NCI-H1694 (cell line): ENCODE measurements around the gene GRN.
"Not testable (repeated sequence)": the region's sequence is repeated elsewhere in the genome, so short reads cannot be mapped to it uniquely, and the experiment has no call there.

Experiments
- DNase-seq: peaks from one replicate; lab custom pipeline; 2025; lab: John Stamatoyannopoulos, UW

Gene GRN

DNA sequence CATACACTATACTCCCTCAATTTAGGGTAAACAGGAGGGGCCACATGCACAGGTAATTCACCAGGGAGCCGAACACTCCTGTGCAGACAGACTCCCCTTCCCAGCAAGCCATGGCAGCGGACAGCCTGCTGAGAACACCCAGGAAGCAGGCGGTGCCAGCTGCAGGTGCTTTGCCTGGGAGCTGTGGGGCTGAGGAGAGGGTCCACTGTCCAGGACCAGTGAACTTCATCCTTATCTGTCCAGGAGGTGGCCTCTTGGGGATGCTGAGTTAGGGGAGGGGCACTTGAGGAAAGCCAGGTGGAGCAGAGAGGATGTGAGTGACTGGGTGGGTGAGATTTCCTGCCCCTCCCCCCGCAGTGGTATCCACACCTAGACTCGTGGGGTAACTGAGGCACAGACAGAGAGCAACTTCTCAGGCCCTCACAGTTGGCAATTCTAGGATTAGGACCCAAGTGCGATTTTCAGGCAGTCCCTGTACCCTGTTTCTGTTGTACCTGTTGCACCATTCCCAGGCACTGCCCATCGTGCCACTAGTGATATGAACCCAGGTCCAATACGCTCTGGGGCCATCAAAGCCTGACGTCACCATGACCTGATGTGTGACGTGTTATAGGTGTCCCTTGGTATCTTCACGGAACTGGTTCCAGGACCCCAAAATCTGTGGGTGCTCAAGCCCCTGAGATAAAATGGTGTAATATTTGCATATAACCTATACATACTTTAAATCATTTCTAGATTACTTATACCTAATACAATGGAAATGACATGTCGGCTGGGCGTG lies 1.2 kb downstream of the GRN start:
- no peak for DNase-seq

DNA sequence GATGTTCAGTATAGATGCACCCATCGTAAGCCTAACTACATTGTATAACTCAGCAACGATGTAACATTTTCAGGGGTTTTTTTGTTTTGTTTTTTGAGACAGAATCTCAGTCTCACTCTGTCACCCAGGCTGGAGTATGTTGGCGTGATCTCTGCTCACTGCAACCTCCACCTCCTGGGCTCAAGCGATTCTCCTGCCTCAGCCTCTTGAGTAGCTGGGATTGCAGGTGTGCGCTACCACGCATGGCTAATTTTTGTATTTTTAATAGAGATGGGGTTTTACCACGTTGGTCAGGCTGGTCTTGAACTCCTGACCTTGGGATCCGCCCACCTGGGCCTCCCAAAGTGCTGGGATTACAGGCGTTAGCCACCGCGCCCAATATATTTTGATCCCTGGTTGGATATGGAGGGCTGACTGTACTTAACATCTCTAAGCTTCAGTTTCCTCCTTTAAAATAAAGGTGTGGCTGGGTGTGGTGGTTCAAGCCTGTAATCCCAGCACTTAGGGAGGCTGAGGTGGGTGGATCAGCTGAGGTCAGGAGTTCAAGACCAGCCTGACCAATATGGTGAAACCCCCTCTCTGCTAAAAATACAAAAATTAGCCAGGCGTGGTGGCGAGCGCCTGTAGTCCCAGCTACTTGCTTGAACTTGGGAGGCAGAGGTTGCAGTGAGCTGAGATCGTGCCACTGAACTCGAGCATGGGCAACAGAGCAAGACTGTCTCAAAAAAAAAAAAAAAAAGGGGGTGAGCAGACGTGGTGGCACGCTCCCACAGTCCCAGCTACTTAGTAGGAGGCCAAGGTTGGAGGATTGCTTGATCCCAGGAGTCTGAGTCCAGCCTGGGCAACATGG lies 2.3 kb downstream of the GRN start:
- not testable (repeated sequence) for DNase-seq

DNA sequence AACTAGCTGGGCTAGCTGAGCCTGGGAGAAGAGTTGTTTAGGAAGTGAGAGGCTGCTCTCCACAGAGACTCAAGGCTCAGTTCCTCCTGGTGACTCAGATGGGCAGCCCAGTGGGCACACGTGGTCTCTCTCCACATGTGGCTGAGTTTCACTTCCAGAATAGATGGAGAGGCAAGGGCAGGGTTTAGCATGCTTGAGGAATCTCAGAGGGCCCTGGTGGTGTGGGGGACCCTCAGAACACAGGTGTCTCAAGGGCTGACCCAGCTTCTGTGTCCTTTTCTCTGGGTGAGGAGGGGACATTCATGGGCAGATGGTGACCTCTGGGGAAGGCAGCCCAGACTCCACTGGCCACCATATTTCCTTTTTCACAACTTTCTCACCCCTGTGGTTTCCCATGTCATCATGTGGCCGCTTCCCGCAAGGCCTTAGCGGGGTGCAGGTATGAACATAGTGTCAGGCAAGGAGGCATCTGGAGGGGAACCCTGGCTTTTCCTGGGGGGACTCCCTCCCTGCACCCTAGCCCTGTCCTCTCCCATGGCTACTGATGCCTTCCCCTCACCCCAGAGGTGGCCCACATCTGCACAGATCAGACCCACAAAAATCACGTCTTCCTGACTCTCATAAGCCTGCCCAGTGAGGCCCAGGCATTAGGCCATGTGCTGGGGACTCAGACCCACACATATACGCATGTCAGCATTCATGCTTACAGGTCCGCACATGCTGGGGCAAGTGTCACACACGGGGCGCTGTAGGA lies 3.3 kb downstream of the GRN start:
- DNase-seq: no peak

DNA sequence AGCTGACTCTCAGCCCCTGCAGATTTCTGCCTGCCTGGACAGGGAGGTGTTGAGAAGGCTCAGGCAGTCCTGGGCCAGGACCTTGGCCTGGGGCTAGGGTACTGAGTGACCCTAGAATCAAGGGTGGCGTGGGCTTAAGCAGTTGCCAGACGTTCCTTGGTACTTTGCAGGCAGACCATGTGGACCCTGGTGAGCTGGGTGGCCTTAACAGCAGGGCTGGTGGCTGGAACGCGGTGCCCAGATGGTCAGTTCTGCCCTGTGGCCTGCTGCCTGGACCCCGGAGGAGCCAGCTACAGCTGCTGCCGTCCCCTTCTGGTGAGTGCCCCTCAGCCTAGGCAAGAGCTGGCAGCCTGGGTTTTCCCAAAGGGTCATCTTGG lies 3.9 kb downstream of the GRN start:
- DNase-seq: no peak

DNA sequence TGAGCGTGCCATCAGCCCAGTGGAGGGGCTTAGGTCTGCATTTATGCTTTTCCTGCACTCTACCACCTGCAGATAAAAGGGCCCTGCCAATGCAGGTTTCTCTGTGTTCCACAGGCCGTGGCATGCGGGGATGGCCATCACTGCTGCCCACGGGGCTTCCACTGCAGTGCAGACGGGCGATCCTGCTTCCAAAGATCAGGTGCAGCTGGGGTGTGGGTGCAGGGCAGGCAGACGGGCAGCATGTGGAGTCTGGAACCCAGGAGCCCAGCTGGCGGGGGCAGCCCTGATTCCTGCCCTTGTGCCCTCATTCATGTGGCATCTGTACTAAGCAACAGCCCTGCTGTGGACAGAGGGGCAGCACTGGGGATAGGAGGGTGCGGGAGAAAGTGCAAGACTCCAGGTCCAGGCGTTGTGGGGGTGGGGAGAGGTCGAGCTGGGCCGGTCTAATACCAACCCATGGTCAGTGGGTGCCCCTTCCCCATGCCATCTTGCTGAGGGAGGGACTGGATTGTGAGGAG lies 4.5 kb downstream of the GRN start:
- no peak for DNase-seq

DNA sequence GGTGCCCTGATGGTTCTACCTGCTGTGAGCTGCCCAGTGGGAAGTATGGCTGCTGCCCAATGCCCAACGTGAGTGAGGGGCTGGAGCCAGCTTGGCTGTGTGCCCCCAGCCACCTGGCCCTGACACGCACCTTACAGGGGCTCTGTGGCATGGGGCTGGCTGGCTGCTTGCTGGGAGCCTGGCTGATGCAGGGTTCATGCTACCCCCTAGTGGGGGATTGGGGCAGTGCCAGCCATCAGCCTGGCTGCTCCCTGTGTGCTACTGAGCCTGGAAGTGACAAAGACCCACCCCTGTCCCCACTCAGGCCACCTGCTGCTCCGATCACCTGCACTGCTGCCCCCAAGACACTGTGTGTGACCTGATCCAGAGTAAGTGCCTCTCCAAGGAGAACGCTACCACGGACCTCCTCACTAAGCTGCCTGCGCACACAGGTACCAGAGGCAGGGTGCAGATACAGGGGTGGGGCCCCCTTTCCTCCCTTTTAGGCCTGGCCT lies 5.7 kb downstream of the GRN start:
- DNase-seq: peak; percentile 76

DNA sequence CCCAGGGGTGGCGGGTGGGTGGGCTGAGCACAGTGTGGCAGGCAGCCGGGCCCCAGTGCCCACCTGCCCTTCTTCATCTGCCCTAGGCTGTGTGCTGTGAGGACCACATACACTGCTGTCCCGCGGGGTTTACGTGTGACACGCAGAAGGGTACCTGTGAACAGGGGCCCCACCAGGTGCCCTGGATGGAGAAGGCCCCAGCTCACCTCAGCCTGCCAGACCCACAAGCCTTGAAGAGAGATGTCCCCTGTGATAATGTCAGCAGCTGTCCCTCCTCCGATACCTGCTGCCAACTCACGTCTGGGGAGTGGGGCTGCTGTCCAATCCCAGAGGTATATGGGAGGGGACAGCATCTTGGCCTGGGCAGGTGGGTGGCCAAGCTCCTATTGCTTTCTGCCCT lies 6.4 kb downstream of the GRN start:
- no peak for DNase-seq

DNA sequence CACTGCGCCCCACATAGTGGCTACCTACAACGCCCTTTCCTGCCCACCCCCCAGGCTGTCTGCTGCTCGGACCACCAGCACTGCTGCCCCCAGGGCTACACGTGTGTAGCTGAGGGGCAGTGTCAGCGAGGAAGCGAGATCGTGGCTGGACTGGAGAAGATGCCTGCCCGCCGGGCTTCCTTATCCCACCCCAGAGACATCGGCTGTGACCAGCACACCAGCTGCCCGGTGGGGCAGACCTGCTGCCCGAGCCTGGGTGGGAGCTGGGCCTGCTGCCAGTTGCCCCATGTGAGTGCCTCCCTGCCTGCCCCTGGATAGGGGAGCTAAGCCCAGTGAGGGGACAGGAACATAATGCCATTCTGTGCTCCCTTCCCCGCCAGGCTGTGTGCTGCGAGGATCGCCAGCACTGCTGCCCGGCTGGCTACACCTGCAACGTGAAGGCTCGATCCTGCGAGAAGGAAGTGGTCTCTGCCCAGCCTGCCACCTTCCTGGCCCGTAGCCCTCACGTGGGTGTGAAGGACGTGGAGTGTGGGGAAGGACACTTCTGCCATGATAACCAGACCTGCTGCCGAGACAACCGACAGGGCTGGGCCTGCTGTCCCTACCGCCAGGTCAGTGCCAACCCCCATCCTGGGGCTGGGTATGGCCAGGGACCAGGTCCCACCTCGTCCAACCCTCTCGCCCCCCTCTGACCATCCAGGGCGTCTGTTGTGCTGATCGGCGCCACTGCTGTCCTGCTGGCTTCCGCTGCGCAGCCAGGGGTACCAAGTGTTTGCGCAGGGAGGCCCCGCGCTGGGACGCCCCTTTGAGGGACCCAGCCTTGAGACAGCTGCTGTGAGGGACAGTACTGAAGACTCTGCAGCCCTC lies 7.1 kb downstream of the GRN start:
- no peak for DNase-seq

DNA sequence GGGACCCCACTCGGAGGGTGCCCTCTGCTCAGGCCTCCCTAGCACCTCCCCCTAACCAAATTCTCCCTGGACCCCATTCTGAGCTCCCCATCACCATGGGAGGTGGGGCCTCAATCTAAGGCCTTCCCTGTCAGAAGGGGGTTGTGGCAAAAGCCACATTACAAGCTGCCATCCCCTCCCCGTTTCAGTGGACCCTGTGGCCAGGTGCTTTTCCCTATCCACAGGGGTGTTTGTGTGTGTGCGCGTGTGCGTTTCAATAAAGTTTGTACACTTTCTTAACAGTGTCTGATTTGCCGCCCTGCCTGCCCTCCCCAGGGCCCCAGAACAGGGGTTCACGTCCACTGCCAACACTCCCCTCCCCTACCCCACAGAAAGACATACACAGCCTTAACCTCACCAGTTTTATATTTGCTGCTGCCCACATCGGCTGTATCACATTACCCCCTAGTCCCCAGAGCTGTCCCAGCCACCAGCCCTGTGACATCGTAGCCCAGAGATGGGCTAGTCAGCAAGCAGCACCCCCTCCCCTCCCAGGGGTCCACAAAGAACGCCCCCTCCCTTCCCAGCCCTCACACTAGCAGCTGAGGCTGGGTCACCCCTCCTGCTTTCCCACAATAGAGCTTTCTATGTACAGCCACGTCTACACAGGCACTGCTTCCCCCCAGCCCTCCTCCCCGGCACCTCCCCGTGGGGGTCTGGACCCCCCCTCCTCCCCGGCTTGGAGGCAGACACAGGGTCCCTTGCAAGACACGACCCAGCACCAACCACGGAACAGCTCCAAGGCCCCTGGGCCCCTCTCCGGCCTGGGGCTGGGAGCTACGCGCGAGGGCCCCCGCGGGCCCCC lies 7.9 kb downstream of the GRN start:
- no peak for DNase-seq

DNA sequence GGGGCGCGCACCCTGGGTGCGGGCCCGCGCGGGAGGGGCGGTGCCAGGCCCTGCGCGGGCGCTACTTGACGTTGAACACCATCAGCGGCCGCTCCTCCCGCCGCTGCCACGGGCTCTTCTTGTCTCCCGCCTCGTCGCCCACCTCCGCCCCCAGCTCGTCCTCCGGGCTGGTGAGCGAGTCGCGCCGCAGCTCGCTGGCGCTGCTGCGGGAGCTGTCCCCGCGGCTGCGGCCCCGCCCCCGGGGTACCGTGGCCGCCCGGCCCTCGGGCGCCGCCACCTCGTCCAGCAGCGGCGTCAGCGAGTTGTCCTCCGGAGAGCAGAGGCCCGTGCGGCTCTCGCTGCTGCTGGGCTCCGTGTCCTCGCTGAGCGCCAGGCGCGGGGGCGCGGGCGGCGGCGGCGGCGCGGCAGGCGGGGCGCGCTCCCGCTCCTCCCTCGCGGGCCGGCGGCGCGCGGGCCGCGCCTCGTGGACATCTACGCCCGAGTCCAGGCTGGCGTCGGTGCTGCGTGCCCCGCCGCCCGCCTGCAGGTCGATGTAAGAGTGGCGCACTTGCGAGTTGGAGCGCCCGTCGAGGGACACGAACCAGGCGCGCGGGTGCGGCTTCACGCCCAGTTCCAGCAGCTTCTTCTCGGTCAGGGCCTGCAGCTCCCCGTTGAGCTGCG lies 8.7 kb downstream of the GRN start:
- no peak for DNase-seq

DNA sequence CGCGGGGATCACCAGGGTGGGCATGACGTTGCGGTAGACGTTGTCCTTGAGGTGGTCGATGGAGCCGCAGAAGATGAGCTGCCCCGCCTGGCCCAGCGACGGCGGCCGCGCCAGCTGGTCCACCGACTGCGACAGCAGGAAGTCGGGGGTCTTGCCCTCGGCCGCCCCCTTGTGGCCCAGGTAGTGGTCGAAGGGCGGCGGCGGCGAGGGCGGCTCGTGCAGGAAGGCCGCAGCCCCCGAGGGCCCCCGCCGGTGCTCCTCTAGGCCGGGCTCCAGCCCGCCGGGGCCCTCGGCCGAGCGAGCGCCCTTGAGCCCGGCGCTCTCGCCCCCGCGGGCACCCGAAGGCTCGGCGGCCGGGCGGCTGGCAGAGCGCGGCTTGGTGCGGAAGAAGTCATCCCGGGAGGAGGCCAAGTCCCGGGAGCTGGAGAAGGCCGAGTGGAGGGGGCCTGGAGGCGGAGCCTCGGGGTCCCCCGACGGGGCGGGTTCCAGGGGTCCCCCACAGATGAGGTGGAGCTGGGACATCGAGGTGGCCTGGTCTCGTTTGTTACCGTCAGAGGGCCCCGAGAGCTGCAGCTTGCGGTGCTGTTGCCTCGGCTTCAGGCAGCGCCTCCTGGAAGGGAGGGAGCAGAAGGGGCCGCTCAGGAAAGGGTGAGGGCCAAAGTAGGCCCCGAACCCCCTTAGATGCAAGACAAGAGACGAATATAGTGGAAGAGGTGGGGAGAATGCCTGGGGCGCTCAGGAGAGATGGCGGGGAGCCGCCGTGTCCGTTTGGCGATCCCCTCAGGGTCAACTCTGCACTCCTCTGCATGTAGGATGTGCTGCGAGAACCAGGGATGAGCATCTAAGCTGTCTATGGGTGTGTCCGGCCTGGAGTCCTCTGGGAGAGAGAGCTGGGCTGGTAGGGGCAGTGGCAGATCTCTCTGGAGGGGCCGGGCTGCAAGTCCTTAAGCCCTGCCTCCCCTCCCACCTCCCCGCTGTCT lies 9.8 kb downstream of the GRN start:
- DNase-seq: no peak

DNA sequence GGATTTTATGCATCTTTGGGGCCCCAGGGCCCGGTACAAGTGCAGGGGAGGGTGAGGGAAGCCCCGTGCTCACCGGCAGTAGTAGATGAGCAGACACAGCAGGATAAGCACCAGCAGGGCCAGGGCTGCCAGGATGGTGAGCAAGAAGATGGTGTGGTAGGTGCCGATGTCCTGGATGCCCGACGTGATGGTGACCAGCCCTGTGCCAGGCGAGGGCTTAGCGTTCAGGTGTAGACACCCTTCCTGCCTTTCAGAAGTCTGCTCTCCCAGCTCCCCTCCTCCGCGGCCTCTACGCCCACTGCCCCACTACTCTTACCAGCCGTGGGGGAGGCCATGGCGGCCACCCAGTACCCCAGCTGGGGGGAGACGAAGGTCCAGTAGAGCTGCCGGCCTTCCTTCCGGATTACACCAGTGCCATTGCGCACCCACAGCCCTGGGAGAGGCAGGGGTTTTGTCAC lies 10.6 kb downstream of the GRN start:
- no peak for DNase-seq

DNA sequence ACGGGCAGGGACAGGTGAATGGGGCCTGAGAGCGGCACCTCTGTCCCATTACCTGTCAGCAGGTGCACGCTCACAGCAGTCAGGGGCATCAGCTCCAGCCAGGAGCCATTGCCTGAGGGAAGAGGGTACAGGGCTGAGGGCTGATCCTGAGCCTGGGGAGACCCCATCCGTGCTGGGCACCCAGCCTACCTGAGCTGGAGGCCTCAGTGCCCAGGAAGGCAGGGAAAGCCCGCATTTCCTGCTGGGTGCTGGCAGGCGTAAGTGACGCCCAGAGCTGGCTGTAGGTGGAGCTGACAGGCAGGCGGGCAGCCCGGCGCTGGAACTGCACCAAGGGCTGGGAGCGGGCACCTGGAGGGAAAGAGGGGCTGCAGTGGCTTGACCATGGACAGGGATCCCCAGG lies 11.1 kb downstream of the GRN start:
- DNase-seq: no peak

DNA sequence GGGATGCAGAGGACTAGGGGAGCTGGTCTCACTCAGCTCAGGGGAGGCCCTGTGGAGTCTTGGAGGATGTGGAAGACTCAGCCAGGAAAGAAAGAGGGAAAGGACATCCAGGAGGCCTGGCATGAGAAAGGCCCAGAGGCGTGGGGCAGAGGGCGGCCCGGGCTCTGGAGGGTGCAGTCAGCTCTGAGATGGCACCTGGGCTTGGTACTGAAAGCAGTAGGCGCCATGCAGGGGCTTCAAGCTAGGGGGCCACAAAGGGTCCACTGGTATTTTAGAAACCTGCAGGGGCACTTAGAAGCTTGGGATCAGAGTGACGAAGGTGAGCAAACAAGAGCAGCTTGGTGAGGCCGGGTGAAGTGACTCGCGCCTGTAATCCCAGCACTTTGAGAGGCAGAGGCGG lies 13.0 kb downstream of the GRN start:
- no peak for DNase-seq

DNA sequence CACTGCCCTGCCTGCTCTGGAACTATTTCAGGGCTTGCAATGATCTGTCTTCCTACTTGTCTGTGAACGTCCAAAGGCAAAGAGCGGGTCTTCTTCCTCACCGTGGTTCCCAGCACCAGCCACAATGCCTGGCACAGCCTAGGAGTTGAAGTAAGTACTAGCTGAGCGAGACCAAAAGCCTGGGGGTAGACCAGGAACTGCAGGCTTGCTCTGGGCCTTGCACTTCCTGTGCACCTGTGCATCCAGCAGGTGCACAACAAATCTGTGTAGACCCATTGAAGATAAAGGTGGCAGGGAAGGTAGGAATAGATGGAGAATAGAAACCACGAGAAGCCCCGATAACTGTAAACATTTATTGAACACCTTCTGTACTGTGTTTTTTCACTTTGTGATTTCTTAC lies 13.9 kb downstream of the GRN start:
- DNase-seq: no peak

DNA sequence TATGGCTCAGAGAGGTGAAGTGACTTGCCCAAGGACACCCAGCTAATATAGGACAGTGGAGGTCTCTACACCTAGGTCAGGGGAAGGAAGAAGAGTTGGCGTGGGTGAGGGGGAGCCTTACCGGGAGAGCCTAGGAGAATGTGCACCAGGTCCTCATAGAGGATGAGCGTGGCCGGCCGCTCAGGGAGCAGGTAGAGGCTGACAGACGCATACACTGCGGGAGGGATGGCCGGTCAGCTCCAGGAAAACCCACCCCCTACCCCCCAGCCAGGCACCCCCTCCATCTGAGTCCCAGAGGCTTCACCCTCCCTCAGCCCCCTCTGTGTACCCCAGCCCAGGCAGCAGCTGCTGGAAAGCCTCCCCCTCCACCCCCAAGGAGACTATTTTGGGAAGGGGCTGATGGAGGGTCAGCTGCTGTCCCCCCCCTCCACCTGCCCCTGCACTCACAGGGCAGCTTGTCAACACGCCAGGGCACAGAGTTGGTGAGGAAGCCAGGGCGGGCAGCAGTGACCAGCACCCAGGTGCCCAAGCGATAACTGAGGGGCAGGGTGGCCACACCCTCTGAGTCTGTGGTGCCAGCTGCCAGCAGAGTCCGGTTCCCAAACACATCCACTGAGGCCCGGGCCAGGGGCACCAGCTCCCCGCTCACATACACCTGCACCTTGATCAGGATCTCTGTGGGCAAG lies 14.5 kb downstream of the GRN start:
- DNase-seq: no peak

DNA sequence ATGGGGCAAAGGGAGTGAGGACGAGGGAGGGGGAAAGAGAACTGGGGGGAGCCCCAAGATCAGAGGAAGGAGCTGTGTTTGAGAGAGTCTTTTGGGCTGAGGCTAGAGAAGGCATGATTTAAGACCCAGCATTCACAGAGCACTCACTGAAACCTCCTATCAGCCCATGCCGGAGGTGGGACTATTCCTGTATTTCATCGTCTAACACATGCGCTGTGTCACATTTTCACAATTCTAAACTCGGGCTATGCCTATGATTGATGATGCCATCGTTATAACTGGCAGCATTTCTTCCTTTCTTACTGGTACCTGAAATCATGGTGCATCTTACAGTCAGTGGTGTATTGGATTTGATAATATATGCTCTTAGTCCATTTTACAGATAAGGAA lies 15.0 kb downstream of the GRN start:
- no peak for DNase-seq

DNA sequence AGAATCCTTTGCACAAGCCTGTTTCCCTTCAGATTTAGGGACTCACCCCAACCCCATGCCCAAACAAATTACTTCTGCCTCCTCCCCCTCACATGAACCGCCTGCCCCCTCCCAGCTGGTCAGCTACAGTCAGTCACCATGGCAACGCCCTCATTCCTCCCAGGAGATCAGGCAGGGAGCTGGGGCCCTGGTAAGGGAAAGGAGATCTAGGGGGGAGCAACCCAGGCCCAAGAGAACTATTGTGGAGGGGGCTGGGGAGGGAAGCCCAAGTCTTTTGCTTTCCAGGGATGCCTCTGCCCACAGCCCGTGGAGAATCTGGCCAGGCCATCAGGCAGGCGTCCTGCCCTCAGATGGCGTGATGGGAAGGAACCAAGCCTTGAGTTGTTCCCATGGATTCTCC lies 15.7 kb downstream of the GRN start:
- DNase-seq: no peak
